Brain microvascular endothelial cell (primary cell): Measurements from ENCODE around the gene CCNB1.

Experiments used
- DNase-seq: peaks from one replicate; pipeline ENCODE4 v3.0.0-alpha.2; 2020
- H3K27ac ChIP-seq: fragments of 250-450 bp; sonication (Bioruptor Pico); 2 replicates; pipeline ENCODE4 v1.5.1; 2020; ENCODE audit warnings: mild to moderate bottlenecking, moderate library complexity
- H3K27me3 ChIP-seq: fragments of 250-450 bp; sonication (Bioruptor Pico); replicated peaks from 2 replicates; pipeline ENCODE4 v1.5.1; 2020; ENCODE audit warnings: mild to moderate bottlenecking
- H3K36me3 ChIP-seq: fragments of 250-450 bp; sonication (Bioruptor Pico); replicated peaks from 2 replicates; pipeline ENCODE4 v1.5.1; 2020; ENCODE audit warnings: mild to moderate bottlenecking
- H3K4me3 ChIP-seq: 2 replicates; pipeline ENCODE4 v1.5.1; 2011; ENCODE audit warnings: low read depth, mild to moderate bottlenecking, control low read depth, low read length, moderate library complexity
- in situ Hi-C: cut with HindIII; loops from 2 replicates; pipeline ENCODE4 v1.10.0; 2017; ENCODE audit warnings: low sequenced_read_pairs, low pct_ligation_motif_present
- TF ChIP-seq, protein P1 (sequence below): IDR thresholded peaks from 2 replicates; pipeline ENCODE4 v1.5.1; 2011; ENCODE audit warnings: low read depth, mild to moderate bottlenecking, moderate library complexity, low read length, control low read depth, inconsistent platforms; ENCODE audit errors: missing control alignments

Gene CCNB1

DNA sequence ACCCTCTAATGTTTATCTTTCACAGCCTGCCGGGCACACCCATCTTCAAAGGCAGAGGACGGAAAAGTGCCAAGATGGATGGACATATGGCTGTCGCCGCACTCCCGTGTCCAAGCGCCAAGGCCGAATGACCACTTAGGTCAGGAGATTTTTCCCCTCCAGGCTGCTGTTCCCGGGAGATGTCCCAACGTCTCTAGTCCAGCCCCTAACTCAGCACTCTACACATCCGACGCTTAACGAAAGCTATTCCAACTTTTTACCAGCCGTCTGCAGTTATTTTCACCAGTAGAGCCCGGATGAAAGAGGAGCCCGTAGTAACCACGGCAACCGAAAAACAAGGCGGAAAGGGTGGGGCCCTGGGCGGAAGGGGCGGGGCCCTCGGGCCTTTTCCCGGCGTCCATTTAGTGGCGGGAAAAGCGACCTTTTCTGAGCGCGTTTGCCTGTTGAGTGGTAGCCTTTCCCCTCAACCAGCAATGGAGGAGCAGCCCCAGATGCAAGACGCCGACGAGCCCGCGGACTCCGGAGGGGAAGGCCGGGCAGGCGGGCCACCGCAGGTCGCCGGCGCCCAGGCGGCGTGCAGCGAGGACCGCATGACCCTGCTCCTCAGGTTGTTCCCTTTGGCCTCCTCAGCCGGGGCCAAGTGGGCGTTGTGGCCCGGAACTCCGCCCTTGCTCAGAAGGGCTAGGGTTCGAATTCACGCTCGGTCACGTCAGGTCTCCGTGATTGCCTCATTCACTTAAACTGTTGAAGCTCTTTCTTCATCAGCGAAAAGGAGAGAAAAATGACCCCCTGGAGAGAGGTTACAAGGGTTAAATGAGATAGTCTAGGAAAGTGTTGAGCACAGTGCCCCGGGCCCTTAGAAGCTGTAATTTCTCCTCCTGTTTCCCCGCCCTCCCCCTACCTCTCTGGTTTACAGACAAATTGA lies 22.5 kb downstream of the CCNB1 start, which contains the start of gene CENPH:
Gene CENPH, plus strand, starts transcription at position 422 of the 925 bp plus-strand sequence. Its CDS starts 52 bp downstream, at position 474.
- TF ChIP-seq, protein P1, sequence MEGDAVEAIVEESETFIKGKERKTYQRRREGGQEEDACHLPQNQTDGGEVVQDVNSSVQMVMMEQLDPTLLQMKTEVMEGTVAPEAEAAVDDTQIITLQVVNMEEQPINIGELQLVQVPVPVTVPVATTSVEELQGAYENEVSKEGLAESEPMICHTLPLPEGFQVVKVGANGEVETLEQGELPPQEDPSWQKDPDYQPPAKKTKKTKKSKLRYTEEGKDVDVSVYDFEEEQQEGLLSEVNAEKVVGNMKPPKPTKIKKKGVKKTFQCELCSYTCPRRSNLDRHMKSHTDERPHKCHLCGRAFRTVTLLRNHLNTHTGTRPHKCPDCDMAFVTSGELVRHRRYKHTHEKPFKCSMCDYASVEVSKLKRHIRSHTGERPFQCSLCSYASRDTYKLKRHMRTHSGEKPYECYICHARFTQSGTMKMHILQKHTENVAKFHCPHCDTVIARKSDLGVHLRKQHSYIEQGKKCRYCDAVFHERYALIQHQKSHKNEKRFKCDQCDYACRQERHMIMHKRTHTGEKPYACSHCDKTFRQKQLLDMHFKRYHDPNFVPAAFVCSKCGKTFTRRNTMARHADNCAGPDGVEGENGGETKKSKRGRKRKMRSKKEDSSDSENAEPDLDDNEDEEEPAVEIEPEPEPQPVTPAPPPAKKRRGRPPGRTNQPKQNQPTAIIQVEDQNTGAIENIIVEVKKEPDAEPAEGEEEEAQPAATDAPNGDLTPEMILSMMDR: no peak
- Histone ChIP-seq H3K27ac (peak within 1 kb of the TSS; percentile 87), H3K4me3 (peak within 1 kb of the TSS; percentile 93), H3K27me3 (no peaks in the 10 kb centered on the region), H3K36me3 (no peaks in the 10 kb centered on the region)
- peak; percentile 95 for DNase-seq
- in situ Hi-C loops: no loop called here

DNA sequence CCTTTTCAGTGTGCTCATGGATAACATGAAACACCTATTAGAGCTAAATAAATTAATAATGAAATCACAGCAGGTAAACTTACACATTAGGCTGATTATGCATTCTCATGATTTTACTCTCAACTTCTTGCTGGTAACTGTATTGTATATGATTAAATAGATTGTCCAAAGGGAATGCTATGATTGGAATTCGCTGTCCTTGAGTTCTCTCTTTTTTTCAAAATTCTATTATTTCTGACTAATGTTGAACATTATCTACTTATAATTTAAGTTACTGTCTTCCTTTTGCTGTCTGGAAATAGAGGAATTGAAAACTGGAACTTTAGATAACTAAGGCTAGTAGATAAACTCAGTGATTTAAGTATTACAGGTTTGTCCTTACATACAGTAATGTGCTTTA lies 35.5 kb downstream of the CCNB1 start:
- no peak for DNase-seq
- in situ Hi-C loops: no loop called here
- Histone ChIP-seq H3K36me3 (no peaks in the 10 kb centered on the region), H3K27ac (no peak overlapping the region), H3K27me3 (no peaks in the 10 kb centered on the region), H3K4me3 (no peak overlapping the region)
- TF ChIP-seq, protein P1: no peak

DNA sequence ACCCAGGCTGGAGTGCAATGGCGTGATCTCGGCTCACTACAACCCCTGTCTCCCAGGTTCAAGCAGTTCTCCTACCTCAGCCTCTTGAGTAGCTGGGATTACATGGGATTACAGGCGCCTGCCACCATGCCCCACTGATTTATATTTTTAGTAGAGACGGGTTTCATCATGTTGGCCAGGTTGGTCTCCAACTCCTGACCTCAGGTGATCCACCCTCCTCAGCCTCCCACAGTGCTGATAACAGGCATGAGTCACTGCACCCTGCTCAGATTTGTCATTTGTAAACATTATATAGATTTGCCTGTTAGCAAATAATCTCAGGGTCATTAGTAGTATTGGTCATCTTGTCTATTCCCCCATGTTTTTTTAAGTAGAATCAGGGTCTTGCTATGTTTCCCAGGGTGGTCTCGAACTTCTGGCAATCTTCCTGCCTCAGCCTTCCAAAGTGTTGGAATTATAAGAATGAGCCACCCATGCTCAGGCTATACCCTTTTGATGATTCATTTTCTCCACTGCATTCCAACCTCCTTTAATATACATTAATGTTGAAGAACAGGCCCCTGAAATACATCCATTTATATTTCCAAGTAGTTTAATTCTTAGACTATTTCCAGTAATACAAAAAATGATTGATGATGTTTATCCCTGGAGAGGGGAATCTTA lies 39.7 kb downstream of the CCNB1 start:
- no peak overlapping the region for H3K27ac ChIP-seq
- in situ Hi-C loops: no loop called here
- TF ChIP-seq, protein P1: no peak
- H3K27me3 ChIP-seq: no peaks in the 10 kb centered on the region
- no peak overlapping the region for H3K4me3 ChIP-seq
- H3K36me3 ChIP-seq: no peaks in the 10 kb centered on the region
- DNase-seq: peak; percentile 20

DNA sequence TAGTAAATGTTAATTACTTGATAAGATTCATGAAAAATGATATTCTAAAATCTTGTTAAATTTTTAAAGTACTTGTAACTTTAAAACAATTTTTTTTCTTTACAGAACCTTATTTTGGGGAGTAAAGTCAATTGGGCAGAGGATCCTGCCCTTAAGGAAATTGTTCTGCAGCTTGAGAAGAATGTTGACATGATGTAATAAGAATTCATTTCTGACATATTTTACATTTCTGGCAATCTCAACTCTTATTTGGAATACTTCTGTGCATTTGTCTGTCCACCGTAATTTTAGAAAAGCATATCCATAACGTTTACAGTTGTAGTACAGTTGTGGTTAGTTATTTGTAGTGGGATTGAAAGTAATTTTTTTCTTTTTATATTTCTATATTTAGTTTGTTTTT lies 42.7 kb downstream of the CCNB1 start:
- no peak overlapping the region for H3K4me3 ChIP-seq
- in situ Hi-C loops: no loop called here
- TF ChIP-seq, protein P1: no peak
- no peaks in the 10 kb centered on the region for H3K36me3 ChIP-seq
- DNase-seq: no peak
- no peaks in the 10 kb centered on the region for H3K27me3 ChIP-seq
- no peak overlapping the region for H3K27ac ChIP-seq

DNA sequence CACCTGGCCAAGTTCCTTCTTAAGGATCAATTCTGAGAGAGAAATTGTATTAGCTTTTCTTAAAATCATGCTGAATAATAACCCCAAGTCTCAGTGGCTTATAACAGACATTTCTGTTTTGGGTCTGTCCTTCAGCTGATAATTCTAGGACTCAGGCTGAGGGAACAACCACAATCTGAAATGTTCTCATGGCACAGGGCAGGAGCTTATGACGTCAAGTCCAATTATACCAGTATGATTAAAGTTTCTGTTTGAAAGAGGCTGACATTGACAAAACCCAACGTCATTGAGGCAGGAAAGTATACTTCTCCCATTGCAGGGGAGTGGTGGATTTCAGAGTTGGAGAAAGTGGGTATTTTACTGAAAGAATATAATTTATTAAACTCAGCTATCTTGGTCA lies 44.2 kb downstream of the CCNB1 start:
- TF ChIP-seq, protein P1: no peak
- Histone ChIP-seq H3K36me3 (no peaks in the 10 kb centered on the region), H3K4me3 (no peak overlapping the region), H3K27ac (no peak overlapping the region), H3K27me3 (no peaks in the 10 kb centered on the region)
- DNase-seq: no peak
- in situ Hi-C loops: no loop called here
